Keratinocyte (primary cell): ENCODE measurements around the gene SURF1. TPM values are rescaled to one million over a fixed set of nuclear protein-coding genes. Genes with fewer than 3 reads are reported as not detected.
"Not testable (repeated sequence)": the region's sequence is repeated elsewhere in the genome, so short reads cannot be mapped to it uniquely, and the experiment has no call there.

Source experiments
- DNase-seq: peaks from one replicate; pipeline ENCODE4 v3.0.0-alpha.2; 2011; ENCODE audit warnings: low read depth, missing footprints, low spot score
- FAIRE-seq: peaks from 2 replicates; lab custom pipeline; 2011; peaks lifted over from hg19 to GRCh38; lab: Jason Lieb, UNC
- H2AFZ ChIP-seq: 2 replicates; pipeline ENCODE4 v1.6.0; 2012; ENCODE audit warnings: low read length, control low read depth, inconsistent platforms; ENCODE audit not compliant: control insufficient read depth
- H3K27ac ChIP-seq: 2 replicates; pipeline ENCODE4 v1.5.1; 2011; ENCODE audit warnings: low read length; ENCODE audit not compliant: control insufficient read depth, insufficient read depth
- H3K27me3 ChIP-seq: 3 replicates; pipeline ENCODE4 v1.6.0; 2011; ENCODE audit warnings: low read length; ENCODE audit not compliant: control insufficient read depth, insufficient read depth; ENCODE audit errors: extremely low read depth
- H3K36me3 ChIP-seq, 2 experiments: 2 replicates in 1 of 2; 3 replicates in 1 of 2; pipeline ENCODE4 v1.5.1; 2011; ENCODE audit warnings: low read length in 2 of 2, mild to moderate bottlenecking in 1 of 2; ENCODE audit not compliant: control insufficient read depth in 2 of 2, insufficient read depth in 2 of 2; ENCODE audit errors: extremely low read depth in 1 of 2
- H3K4me1 ChIP-seq: 3 replicates; pipeline ENCODE4 v1.5.1; 2011; ENCODE audit warnings: low read length; ENCODE audit not compliant: control insufficient read depth, insufficient read depth; ENCODE audit errors: extremely low read depth
- H3K4me2 ChIP-seq: 3 replicates; pipeline ENCODE4 v1.6.0; 2011; ENCODE audit warnings: low read depth, low read length; ENCODE audit not compliant: control insufficient read depth, insufficient read depth; ENCODE audit errors: extremely low read depth
- H3K4me3 ChIP-seq, 3 experiments: fragments of 200-600 bp in 1 of 3; sonication (generic) in 1 of 3; 2 replicates in 2 of 3; 3 replicates in 1 of 3; pipeline ENCODE4 v1.5.1; 2011 to 2016; ENCODE audit warnings: low read length in 3 of 3, mild to moderate bottlenecking in 3 of 3, control low read depth in 2 of 3, inconsistent platforms in 1 of 3, low read depth in 1 of 3, mixed read lengths in 1 of 3, mixed run types in 1 of 3, moderate library complexity in 1 of 3; ENCODE audit not compliant: control insufficient read depth in 2 of 3, insufficient read depth in 2 of 3; ENCODE audit errors: extremely low read depth in 1 of 3
- H3K79me2 ChIP-seq: 2 replicates; pipeline ENCODE4 v1.6.0; 2012; ENCODE audit warnings: low read length; ENCODE audit not compliant: control insufficient read depth, insufficient read depth
- H3K9ac ChIP-seq: 3 replicates; pipeline ENCODE4 v1.6.0; 2011; ENCODE audit warnings: low read length; ENCODE audit not compliant: control insufficient read depth, insufficient read depth; ENCODE audit errors: extremely low read depth
- H3K9me1 ChIP-seq: 3 replicates; pipeline ENCODE4 v1.6.0; 2011; ENCODE audit warnings: low read length; ENCODE audit not compliant: control insufficient read depth, insufficient read depth; ENCODE audit errors: extremely low read depth
- H3K9me3 ChIP-seq: 2 replicates; pipeline ENCODE4 v1.5.1; 2012; ENCODE audit warnings: low read depth, low read length; ENCODE audit not compliant: control insufficient read depth
- H4K20me1 ChIP-seq: 3 replicates; pipeline ENCODE4 v1.6.0; 2011; ENCODE audit warnings: low read length; ENCODE audit not compliant: control insufficient read depth, insufficient read depth; ENCODE audit errors: extremely low read depth
- EZH2 ChIP-seq: IDR thresholded peaks from one replicate; pipeline ENCODE4 v1.6.1; 2012; ENCODE audit warnings: inconsistent platforms, mild to moderate bottlenecking, low read length, moderate library complexity
- dilution Hi-C: fragments of 300-500 bp; cut with MboI; formaldehyde crosslinking; loops from one replicate; pipeline ENCODE4 v1.7.0; 2020; ENCODE audit warnings: low sequenced_read_pairs; ENCODE audit not compliant: extremely low pct_ligation_motif_present
- polyA plus RNA-seq, 5 experiments: library from polyadenylated mRNA; depleted of rRNA in 3 of 5; stranded (reverse) in 3 of 5; stranded (forward) in 1 of 5; unstranded in 1 of 5; fragments of >200 nt; gene quantifications; 1 replicate in 1 of 5; 2 replicates in 3 of 5; 3 replicates in 1 of 5; pipeline versions ENCODE4 v1.2.1 to v1.2.3, GENCODE V29; 2011 to 2012; ENCODE audit warnings: missing spikeins in 2 of 5, low read depth in 1 of 5, low replicate concordance in 1 of 5
- TF ChIP-seq, protein P1 (sequence below), 3 experiments: IDR thresholded peaks in 1 of 3; conservative IDR thresholded peaks in 1 of 3; optimal IDR thresholded peaks in 1 of 3; 2 replicates in 2 of 3; 3 replicates in 1 of 3; pipeline versions ENCODE3 to v1.5.1; 2011; ENCODE audit warnings: low read length in 3 of 3, mild to moderate bottlenecking in 3 of 3, moderate library complexity in 2 of 3, control low read depth in 1 of 3, inconsistent platforms in 1 of 3; ENCODE audit not compliant: insufficient read depth in 2 of 3; ENCODE audit errors: extremely low read depth in 1 of 3

The SURF1 gene
- polyA plus RNA-seq, 1 donor (not counting 4 experiments of a cell fraction or from before 2014, with no cell fraction given): 31.1 TPM

DNA sequence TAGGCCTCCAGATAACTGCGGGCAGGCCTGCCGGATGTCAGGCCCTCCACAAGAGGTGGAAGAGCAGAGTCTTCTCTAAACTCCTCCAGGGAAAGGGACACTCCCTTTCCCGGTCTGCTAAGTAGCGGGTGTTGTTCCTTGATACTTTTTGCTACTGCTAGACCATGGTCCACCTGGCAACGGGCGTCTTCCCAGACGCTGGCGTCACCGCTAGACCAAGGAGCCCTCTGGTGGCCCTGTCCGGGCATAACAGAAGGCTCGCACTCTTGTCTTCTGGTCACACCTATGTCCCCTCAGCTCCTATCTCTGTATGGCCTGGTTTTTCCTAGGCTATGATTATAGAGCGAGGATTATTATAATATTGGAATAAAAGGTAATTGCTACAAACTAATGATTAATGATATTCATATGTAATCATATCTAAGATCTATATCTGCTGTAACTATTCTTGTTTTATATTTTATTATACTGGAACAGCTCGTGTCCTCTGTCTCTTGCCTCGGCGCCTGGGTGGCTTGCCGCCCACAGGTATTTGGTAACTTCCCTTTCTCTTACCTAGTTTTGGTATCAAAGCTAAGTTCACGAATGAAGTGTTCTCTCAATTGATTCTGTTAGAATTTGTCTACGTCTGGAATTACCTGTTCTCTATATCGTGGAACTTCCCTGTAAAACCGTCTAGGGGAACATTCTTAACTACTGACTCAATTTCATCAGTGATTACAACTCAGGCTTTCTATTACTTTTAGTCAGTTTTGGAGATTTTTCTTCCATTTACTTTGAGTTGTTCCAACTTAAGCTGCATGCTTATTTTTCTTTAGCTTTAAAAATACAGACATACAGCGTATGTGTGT lies 26.8 kb downstream of the SURF1 start:
- H3K4me1 ChIP-seq, H3K9ac ChIP-seq, H3K4me2 ChIP-seq, H3K9me1 ChIP-seq, DNase-seq, H4K20me1 ChIP-seq, H2AFZ ChIP-seq, H3K9me3 ChIP-seq, FAIRE-seq, H3K4me3 ChIP-seq, H3K27ac ChIP-seq, dilution Hi-C loops, H3K27me3 ChIP-seq: not testable (repeated sequence)
- H3K79me2 ChIP-seq: peaks cover 25% of the 10 kb centered on the region
- H3K36me3 ChIP-seq: peaks cover 20 to 30% of the 10 kb centered on the region in 2 experiments
- TF ChIP-seq, protein P1, sequence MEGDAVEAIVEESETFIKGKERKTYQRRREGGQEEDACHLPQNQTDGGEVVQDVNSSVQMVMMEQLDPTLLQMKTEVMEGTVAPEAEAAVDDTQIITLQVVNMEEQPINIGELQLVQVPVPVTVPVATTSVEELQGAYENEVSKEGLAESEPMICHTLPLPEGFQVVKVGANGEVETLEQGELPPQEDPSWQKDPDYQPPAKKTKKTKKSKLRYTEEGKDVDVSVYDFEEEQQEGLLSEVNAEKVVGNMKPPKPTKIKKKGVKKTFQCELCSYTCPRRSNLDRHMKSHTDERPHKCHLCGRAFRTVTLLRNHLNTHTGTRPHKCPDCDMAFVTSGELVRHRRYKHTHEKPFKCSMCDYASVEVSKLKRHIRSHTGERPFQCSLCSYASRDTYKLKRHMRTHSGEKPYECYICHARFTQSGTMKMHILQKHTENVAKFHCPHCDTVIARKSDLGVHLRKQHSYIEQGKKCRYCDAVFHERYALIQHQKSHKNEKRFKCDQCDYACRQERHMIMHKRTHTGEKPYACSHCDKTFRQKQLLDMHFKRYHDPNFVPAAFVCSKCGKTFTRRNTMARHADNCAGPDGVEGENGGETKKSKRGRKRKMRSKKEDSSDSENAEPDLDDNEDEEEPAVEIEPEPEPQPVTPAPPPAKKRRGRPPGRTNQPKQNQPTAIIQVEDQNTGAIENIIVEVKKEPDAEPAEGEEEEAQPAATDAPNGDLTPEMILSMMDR (optimal IDR thresholded peaks at IDR 0.05 in 1 of 3, IDR thresholded peaks at IDR 0.05 in 1 of 3, conservative IDR thresholded peaks at IDR 0.05 in 1 of 3; ENCODE audit: extremely low read depth in 1 of 3, insufficient read depth in 2 of 3, low read length in 3 of 3): peak; percentile 26 to 60 (median 37)

DNA sequence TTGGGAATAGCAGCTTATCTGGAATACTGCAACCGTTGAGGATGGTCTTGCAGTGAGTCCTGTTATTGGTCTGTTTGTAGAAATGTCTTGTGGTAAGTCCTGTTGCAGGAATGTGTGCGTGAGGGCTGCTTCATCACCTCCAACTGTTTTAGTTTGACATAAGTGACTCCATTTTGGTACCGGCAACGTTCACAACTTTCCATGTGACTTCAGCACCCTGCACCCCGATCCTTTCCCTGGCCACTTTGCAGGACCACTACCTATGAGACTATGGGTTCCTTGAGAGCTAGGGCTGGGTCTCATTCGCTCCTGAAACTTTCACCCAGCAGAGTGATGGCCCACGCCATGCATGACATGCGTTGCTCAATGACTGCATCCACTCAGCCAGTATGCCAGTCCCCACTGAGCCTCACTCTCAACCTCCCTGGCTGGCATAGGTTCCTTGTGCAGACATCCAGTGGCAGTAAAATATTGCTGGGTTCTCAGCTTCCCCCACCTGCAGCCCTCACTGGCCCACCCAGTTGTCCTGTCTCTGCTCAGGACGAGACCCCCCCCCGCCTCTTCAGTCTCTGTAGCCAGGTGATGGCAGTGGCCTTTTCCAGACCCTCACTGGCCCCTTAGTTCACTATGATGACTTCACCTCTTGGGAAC lies 28.3 kb downstream of the SURF1 start:
- Histone ChIP-seq H3K79me2 (peaks cover 11% of the 10 kb centered on the region), H3K4me2 (no peak overlapping the region), H3K9me1 (no peaks in the 10 kb centered on the region), H3K27ac (no peak overlapping the region), H3K4me3 (no peak overlapping the region), H3K27me3 (peaks cover 4% of the 10 kb centered on the region), H3K9me3 (no peaks in the 10 kb centered on the region), H3K36me3 (peaks cover 12 to 21% of the 10 kb centered on the region in 2 experiments), H3K4me1 (no peaks in the 10 kb centered on the region), H4K20me1 (no peaks in the 10 kb centered on the region), H3K9ac (no peak overlapping the region), H2AFZ (no peak overlapping the region)
- no peak for TF ChIP-seq EZH2
- TF ChIP-seq, protein P1 (optimal IDR thresholded peaks at IDR 0.05 in 1 of 3, IDR thresholded peaks at IDR 0.05 in 1 of 3, conservative IDR thresholded peaks at IDR 0.05 in 1 of 3; ENCODE audit: extremely low read depth in 1 of 3, insufficient read depth in 2 of 3, low read length in 3 of 3): no peak
- DNase-seq (no peak), FAIRE-seq (no peak)
- dilution Hi-C loops: no loop called here

DNA sequence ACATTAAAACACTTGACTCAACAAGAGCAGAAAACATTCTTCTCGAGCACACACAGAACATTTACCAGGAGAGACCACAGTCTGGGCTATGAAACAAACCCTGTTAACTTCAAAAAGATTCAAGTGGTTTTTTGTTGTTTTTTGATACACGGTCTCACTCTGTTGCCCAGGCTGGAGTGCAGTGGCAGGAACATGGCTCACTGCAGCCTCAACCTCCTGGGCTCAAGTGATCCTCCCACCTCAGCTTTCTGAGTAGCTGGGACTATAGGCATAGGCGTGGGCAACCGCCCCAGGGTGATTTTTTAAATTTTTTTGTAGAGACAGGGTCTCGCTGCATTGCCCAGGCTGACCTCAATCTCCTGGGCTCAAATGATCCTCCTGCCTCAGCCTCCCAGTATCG lies 29.3 kb downstream of the SURF1 start:
- DNase-seq, H3K9ac ChIP-seq, H3K4me3 ChIP-seq, H2AFZ ChIP-seq, H3K9me1 ChIP-seq, H3K9me3 ChIP-seq, H3K79me2 ChIP-seq, H3K4me2 ChIP-seq, H3K27me3 ChIP-seq, dilution Hi-C loops, FAIRE-seq, H3K4me1 ChIP-seq, H4K20me1 ChIP-seq, H3K27ac ChIP-seq: not testable (repeated sequence)
- H3K36me3 ChIP-seq: peaks cover 7 to 12% of the 10 kb centered on the region in 2 experiments
